Measurements from ENCODE around the gene ATG9A.

DNA sequence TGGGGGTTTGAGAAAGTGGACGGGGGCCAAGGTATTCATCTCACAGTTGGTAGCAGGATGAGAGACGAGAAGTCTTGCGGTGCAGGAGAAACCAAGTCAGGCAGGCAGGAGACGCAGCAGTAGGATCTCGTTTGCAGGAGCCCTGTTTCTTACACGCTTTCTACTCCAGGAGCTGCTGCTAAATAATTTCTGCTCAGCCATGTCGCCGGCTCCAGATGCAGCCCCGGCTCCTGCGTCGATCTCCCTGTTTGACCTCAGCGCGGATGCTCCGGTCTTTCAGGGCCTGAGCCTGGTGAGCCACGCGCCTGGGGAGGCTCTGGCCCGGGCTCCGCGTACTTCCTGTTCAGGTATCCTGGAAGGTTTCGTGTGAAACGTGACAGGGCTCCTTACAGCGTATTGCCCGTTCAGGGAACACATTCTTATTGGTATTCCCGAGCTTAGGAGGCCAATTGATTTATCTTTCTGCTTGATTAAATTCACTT lies 664 bp upstream of the ATG9A start:
- TF ChIP-seq, protein P1, sequence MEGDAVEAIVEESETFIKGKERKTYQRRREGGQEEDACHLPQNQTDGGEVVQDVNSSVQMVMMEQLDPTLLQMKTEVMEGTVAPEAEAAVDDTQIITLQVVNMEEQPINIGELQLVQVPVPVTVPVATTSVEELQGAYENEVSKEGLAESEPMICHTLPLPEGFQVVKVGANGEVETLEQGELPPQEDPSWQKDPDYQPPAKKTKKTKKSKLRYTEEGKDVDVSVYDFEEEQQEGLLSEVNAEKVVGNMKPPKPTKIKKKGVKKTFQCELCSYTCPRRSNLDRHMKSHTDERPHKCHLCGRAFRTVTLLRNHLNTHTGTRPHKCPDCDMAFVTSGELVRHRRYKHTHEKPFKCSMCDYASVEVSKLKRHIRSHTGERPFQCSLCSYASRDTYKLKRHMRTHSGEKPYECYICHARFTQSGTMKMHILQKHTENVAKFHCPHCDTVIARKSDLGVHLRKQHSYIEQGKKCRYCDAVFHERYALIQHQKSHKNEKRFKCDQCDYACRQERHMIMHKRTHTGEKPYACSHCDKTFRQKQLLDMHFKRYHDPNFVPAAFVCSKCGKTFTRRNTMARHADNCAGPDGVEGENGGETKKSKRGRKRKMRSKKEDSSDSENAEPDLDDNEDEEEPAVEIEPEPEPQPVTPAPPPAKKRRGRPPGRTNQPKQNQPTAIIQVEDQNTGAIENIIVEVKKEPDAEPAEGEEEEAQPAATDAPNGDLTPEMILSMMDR (IDR thresholded peaks at IDR 0.05) = no peak
- no peak for TF ChIP-seq POLR2A (IDR thresholded peaks at IDR 0.05)
- no peak for TF ChIP-seq EP300 (IDR thresholded peaks at IDR 0.05)
